Measurements from ENCODE around the gene OR6C68.

DNA sequence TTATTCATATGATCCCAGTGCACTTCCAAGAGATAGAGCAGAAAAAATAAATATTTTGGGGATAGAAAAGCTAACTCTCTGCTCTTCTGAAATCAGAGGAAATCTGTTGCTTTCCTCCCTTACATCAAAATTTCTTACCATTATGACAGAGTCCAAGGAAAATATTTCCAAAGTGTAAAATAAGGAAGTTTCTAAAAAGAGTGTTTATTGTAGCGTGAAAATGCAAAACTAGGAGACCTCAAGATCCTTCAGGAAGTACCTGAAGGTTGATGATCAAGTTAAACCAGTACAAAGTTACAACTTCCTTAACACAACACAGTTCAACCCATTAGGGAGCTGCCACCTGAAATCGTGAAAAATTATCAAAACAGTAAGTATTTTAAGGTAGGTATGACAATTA, 48.4 kb upstream of the OR6C68 start, which contains the start of gene OR6C2:
- TF ChIP-seq POLR2A (IDR thresholded peaks at IDR 0.05; ENCODE audit: low read length) (no peak), RNF2 (IDR thresholded peaks at IDR 0.05; ENCODE audit: borderline replicate concordance, low read depth) (no peak), SREBF2 (IDR thresholded peaks at IDR 0.05) (no peak), NPAS2 (CRISPR knock-in tag; IDR thresholded peaks at IDR 0.05; ENCODE audit: borderline replicate concordance) (no peak), ZFP36 (IDR thresholded peaks at IDR 0.05; ENCODE audit: borderline replicate concordance, partially characterized antibody) (no peak), RCOR1 (IDR thresholded peaks at IDR 0.05; ENCODE audit: low read depth, low read length) (no peak), TP53 (CRISPR knock-in tag; IDR thresholded peaks at IDR 0.05) (no peak), EP300 (IDR thresholded peaks at IDR 0.05) (no peak)
- TF ChIP-seq, protein P1, sequence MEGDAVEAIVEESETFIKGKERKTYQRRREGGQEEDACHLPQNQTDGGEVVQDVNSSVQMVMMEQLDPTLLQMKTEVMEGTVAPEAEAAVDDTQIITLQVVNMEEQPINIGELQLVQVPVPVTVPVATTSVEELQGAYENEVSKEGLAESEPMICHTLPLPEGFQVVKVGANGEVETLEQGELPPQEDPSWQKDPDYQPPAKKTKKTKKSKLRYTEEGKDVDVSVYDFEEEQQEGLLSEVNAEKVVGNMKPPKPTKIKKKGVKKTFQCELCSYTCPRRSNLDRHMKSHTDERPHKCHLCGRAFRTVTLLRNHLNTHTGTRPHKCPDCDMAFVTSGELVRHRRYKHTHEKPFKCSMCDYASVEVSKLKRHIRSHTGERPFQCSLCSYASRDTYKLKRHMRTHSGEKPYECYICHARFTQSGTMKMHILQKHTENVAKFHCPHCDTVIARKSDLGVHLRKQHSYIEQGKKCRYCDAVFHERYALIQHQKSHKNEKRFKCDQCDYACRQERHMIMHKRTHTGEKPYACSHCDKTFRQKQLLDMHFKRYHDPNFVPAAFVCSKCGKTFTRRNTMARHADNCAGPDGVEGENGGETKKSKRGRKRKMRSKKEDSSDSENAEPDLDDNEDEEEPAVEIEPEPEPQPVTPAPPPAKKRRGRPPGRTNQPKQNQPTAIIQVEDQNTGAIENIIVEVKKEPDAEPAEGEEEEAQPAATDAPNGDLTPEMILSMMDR (IDR thresholded peaks at IDR 0.05): no peak
